Tibial artery (tissue), 4 donors: Measurements from ENCODE around the gene TNFAIP8L3.

ENCODE experiments used
- DNase-seq, 2 donors: peaks; one replicate each; pipeline ENCODE4 v3.0.0-alpha.2; 2019
- H3K27ac ChIP-seq, 2 donors: fragments of 200-600 bp; sonication (generic) in 1 of 2; 1 replicate in 1 of 2; 2 replicates in 1 of 2; pipeline ENCODE4 v1.5.1; 2018 to 2019; ENCODE audit warnings: mild to moderate bottlenecking in 1 of 2
- H3K27me3 ChIP-seq, 2 donors: fragments of 200-600 bp; sonication (generic) in 1 of 2; one replicate each; pipeline versions ENCODE4 v1.5.1 to v1.6.0; 2016 to 2019
- H3K36me3 ChIP-seq, 3 donors: fragments of 200-600 bp; sonication (generic) in 2 of 3; one replicate each; pipeline ENCODE4 v1.5.1; 2016 to 2019; ENCODE audit warnings: mild to moderate bottlenecking in 2 of 3
- H3K4me1 ChIP-seq, 4 donors: fragments of 200-600 bp; sonication (generic) in 2 of 4; 1 replicate in 3 of 4; 2 replicates in 1 of 4; pipeline ENCODE4 v1.5.1; 2016 to 2019
- H3K4me3 ChIP-seq, 2 donors: fragments of 200-600 bp; sonication (generic) in 1 of 2; 1 replicate in 1 of 2; 2 replicates in 1 of 2; pipeline ENCODE4 v1.5.1; 2018 to 2019; ENCODE audit warnings: mild to moderate bottlenecking in 2 of 2
- H3K9me3 ChIP-seq, 3 donors: fragments of 200-600 bp; sonication (generic) in 1 of 3; one replicate each; pipeline ENCODE4 v1.5.1; 2016 to 2019
- CTCF ChIP-seq, 2 experiments: fragments of 200-600 bp in 1 of 2; fragments of 450-650 bp in 1 of 2; IDR thresholded peaks; one replicate each; pipeline ENCODE4 v1.5.1; 2017 to 2019; ENCODE audit warnings: antibody characterized with exemption in 2 of 2, mild to moderate bottlenecking in 1 of 2, moderate library complexity in 1 of 2
- intact Hi-C: fragments of 100-400 bp; cut with DNase I; formaldehyde crosslinking; loops from one replicate; pipeline ENCODE4 v1.15.0; 2023; ENCODE audit warnings: low total_unique reads

The TNFAIP8L3 gene

GRCh38 chr15:51135276-51135675 lies 40.6 kb upstream of the TNFAIP8L3 start:
- Histone ChIP-seq H3K27ac (no peak overlapping the region), H3K9me3 (no peaks in the 10 kb centered on the region), H3K27me3 (no peaks in the 10 kb centered on the region), H3K4me3 (no peak overlapping the region), H3K4me1 (peaks cover 0 to 23% (median 10%) of the 10 kb centered on the region in 4 donors), H3K36me3 (no peaks in the 10 kb centered on the region)
- no peak for TF ChIP-seq CTCF (IDR thresholded peaks at IDR 0.05)
- DNase-seq = no peak
- intact Hi-C loops = no loop called here

GRCh38 chr15:51134416-51135199 lies 39.9 kb upstream of the TNFAIP8L3 start:
- intact Hi-C loops = no loop called here
- peak overlapping the region in 1 of 2 donors; percentile 77 for H3K27ac ChIP-seq
- peaks cover 0 to 23% (median 10%) of the 10 kb centered on the region in 4 donors for H3K4me1 ChIP-seq
- no peaks in the 10 kb centered on the region for H3K27me3 ChIP-seq
- TF ChIP-seq CTCF (IDR thresholded peaks at IDR 0.05) = no peak
- no peaks in the 10 kb centered on the region for H3K9me3 ChIP-seq
- no peaks in the 10 kb centered on the region for H3K36me3 ChIP-seq
- DNase-seq = no peak
- H3K4me3 ChIP-seq = no peak overlapping the region

DNA sequence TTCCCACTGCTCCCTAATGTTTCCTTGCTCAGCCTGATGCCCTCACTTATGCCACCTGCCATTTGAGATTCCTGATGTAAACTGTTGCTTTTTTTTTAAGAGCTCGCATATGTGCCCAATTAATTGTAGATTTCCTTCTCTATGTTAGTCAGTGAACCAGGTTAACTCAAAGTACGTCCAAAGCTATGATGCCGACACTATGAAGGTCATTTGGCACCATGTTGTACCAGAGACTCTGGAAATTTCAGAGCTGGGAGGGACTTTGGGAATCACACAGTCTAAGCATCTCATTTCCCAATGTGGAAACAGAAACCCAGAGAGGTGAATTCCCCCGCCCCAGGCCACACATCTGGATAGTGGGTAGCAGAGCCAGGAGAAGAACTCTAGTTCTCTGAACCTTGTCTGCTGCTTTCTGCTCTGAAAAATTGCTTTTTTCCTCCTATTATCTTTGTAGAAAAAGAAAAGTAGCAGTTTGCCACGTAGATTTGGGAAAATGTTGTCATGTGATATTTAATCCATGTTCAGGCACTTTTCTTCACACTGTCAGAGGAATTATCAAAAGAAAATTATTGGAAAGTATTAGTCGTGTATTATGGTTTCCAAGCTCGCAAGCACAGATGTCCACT lies 38.5 kb upstream of the TNFAIP8L3 start:
- H3K4me3 ChIP-seq = no peak overlapping the region
- intact Hi-C loops = no loop called here
- no peak for TF ChIP-seq CTCF (IDR thresholded peaks at IDR 0.05)
- H3K36me3 ChIP-seq = no peaks in the 10 kb centered on the region
- no peaks in the 10 kb centered on the region for H3K9me3 ChIP-seq
- peaks cover 0 to 23% (median 10%) of the 10 kb centered on the region in 4 donors for H3K4me1 ChIP-seq
- peak overlapping the region; percentile 73 to 77 for H3K27ac ChIP-seq
- peak in 1 of 2 donors; percentile 35 for DNase-seq
- no peaks in the 10 kb centered on the region for H3K27me3 ChIP-seq

DNA sequence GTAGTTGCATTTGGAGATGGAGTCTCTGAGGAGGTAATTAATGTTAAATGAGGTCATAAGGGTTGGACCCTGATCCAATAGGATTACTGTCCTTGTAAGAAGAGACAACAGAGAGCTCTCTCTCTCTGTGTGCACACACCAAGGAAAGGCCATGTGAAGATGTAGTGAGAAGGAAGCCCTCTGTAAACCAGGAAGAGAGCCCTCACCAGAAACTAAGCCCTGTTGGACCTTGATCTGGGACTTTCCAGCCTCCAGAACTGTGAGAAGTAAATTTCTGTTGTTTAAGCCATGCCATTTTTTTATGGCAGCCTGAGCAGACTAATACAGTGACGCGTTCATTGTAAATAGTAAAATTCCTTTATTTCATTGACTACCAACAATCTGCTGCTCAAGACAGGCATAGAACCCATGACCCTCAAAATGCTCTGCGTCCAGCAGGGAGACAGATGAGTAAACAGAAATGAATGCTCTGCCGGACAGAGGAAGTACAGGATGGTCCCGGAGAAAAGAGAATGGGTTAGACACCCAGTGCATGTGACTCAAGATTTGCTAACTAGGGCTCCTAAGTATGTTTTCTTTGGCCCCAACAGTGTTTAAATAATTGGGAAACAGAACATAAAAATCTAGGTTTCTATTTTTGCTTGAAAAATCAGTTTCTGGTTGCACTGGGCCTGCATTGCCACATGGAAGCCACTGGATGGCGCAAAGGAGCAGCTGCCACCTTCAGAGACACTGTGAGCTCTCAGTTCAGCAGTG lies 37.9 kb upstream of the TNFAIP8L3 start:
- DNase-seq = peak; percentile 71 to 88
- H3K4me1 ChIP-seq = peaks cover 0 to 23% (median 10%) of the 10 kb centered on the region in 4 donors
- no peaks in the 10 kb centered on the region for H3K36me3 ChIP-seq
- intact Hi-C loops = no loop called here
- H3K27ac ChIP-seq = peak overlapping the region; percentile 73 to 77
- no peak overlapping the region for H3K4me3 ChIP-seq
- H3K27me3 ChIP-seq = no peaks in the 10 kb centered on the region
- peak; percentile 89 to 99 for TF ChIP-seq CTCF (IDR thresholded peaks at IDR 0.05)
- no peaks in the 10 kb centered on the region for H3K9me3 ChIP-seq

- no peak for TF ChIP-seq CTCF (IDR thresholded peaks at IDR 0.05)
- no peaks in the 10 kb centered on the region for H3K36me3 ChIP-seq
- peak overlapping the region; percentile 73 to 77 for H3K27ac ChIP-seq
- H3K9me3 ChIP-seq = no peaks in the 10 kb centered on the region
- no peak overlapping the region for H3K4me3 ChIP-seq
- H3K27me3 ChIP-seq = no peaks in the 10 kb centered on the region
- DNase-seq = no peak
- intact Hi-C loops = no loop called here
- H3K4me1 ChIP-seq = peaks cover 0 to 23% (median 10%) of the 10 kb centered on the region in 4 donors
Measured at GRCh38 chr15:51131596-51132290, 37.0 kb upstream of the TNFAIP8L3 start.
